GM23338 (cell line): ENCODE measurements around the gene KCNJ11. TPM values are rescaled to one million over a fixed set of nuclear protein-coding genes. Genes with fewer than 3 reads are reported as not detected.

Experiments
- ATAC-seq: fragments of 200-7000 bp; cut with Tn5 transposase; 3 replicates; pipeline ENCODE4 v1.9.1; 2020
- DNase-seq: peaks from one replicate; pipeline ENCODE4 v3.0.0-alpha.2; 2015; ENCODE audit warnings: low spot score
- H2AFZ ChIP-seq: fragments of 200-600 bp; sonication (generic); 2 replicates; pipeline ENCODE4 v1.8.0; 2016; ENCODE audit warnings: antibody characterized with exemption, mild to moderate bottlenecking, moderate library complexity
- H3F3A ChIP-seq: fragments of 200-600 bp; sonication (generic); replicated peaks from 2 replicates; pipeline ENCODE4 v1.8.0; 2017; ENCODE audit warnings: antibody characterized with exemption, mixed run types, low read depth
- H3K27ac ChIP-seq: fragments of 200-600 bp; sonication (generic); 2 replicates; pipeline ENCODE4 v1.6.1; 2016; ENCODE audit warnings: low read depth
- H3K27me3 ChIP-seq: fragments of 200-600 bp; sonication (generic); 2 replicates; pipeline ENCODE4 v1.8.0; 2016; ENCODE audit warnings: mild to moderate bottlenecking, mixed run types, moderate library complexity; ENCODE audit not compliant: insufficient read depth
- H3K36me3 ChIP-seq: fragments of 200-600 bp; sonication (generic); 2 replicates; pipeline ENCODE4 v1.8.0; 2016; ENCODE audit warnings: mild to moderate bottlenecking; ENCODE audit not compliant: insufficient read depth
- H3K4me1 ChIP-seq: fragments of 200-600 bp; sonication (generic); 2 replicates; pipeline ENCODE4 v1.8.0; 2016; ENCODE audit warnings: mild to moderate bottlenecking, moderate library complexity; ENCODE audit not compliant: insufficient read depth
- H3K4me2 ChIP-seq: fragments of 200-600 bp; sonication (generic); 2 replicates; pipeline ENCODE4 v1.7.1; 2017; ENCODE audit warnings: mixed run types
- H3K4me3 ChIP-seq: fragments of 200-600 bp; sonication (generic); 2 replicates; pipeline ENCODE4 v1.6.1; 2016; ENCODE audit warnings: mixed run types
- H3K79me2 ChIP-seq: fragments of 200-600 bp; sonication (generic); replicated peaks from 2 replicates; pipeline ENCODE4 v1.8.0; 2017; ENCODE audit warnings: mild to moderate bottlenecking; ENCODE audit not compliant: insufficient read depth
- H3K9me2 ChIP-seq: fragments of 200-600 bp; sonication (generic); 2 replicates; pipeline ENCODE4 v1.8.0; 2017; ENCODE audit not compliant: insufficient read depth
- H4K20me1 ChIP-seq: fragments of 200-600 bp; sonication (generic); replicated peaks from 2 replicates; pipeline ENCODE4 v1.8.0; 2017; ENCODE audit warnings: mild to moderate bottlenecking; ENCODE audit not compliant: insufficient read depth
- H3K27ac Mint-ChIP-seq: 2 replicates; pipeline ENCODE4 v1.8.0; 2020; ENCODE audit warnings: inconsistent platforms, mild to moderate bottlenecking, moderate library complexity, mixed read lengths
- H3K27me3 Mint-ChIP-seq: 3 replicates; pipeline ENCODE4 v1.8.0; 2022; ENCODE audit warnings: low read depth, mild to moderate bottlenecking, moderate library complexity, mixed read lengths, inconsistent platforms; ENCODE audit not compliant: insufficient read depth, poor library complexity
- H3K36me3 Mint-ChIP-seq: 3 replicates; pipeline ENCODE4 v1.8.0; 2021; ENCODE audit warnings: low read depth, mild to moderate bottlenecking, inconsistent platforms, moderate library complexity, mixed read lengths
- H3K4me1 Mint-ChIP-seq: 3 replicates; pipeline ENCODE4 v1.8.0; 2020; ENCODE audit warnings: mild to moderate bottlenecking, inconsistent platforms, mixed read lengths
- H3K4me3 Mint-ChIP-seq: 3 replicates; pipeline ENCODE4 v1.8.0; 2021; ENCODE audit warnings: moderate library complexity, mild to moderate bottlenecking, inconsistent platforms, mixed read lengths
- H3K9me3 Mint-ChIP-seq: 3 replicates; pipeline ENCODE4 v1.8.0; 2020; ENCODE audit warnings: moderate library complexity, mild to moderate bottlenecking, inconsistent platforms, mixed read lengths
- CTCF ChIP-seq, 2 experiments: fragments of 200-600 bp in 1 of 2; sonication (generic) in 1 of 2; conservative IDR thresholded peaks; 2 replicates each; pipeline versions ENCODE4 v1.5.1 to v1.6.1; 2016 to 2017; ENCODE audit warnings: antibody characterized with exemption in 2 of 2, low read depth in 2 of 2, mild to moderate bottlenecking in 2 of 2, moderate library complexity in 1 of 2
- ETS1 ChIP-seq: IDR thresholded peaks from 2 replicates; pipeline ENCODE4 v1.6.1; 2016; ENCODE audit warnings: antibody characterized with exemption
- EZH2 ChIP-seq: fragments of 200-600 bp; sonication (generic); IDR thresholded peaks from one replicate; pipeline ENCODE4 v1.8.0; 2017; ENCODE audit warnings: antibody characterized with exemption, mild to moderate bottlenecking, low read depth; ENCODE audit not compliant: unreplicated experiment
- JUNB ChIP-seq: IDR thresholded peaks from one replicate; pipeline ENCODE4 v1.6.1; 2016; ENCODE audit warnings: antibody characterized with exemption; ENCODE audit not compliant: unreplicated experiment
- NANOG ChIP-seq: IDR thresholded peaks from 2 replicates; pipeline ENCODE4 v1.6.1; 2016; ENCODE audit warnings: antibody characterized with exemption, borderline replicate concordance
- POLR2AphosphoS5 ChIP-seq: IDR thresholded peaks from 2 replicates; pipeline ENCODE4 v1.6.1; 2016; ENCODE audit warnings: antibody characterized with exemption, low read depth
- REST ChIP-seq: IDR thresholded peaks from one replicate; pipeline ENCODE4 v1.6.1; 2018; ENCODE audit warnings: antibody characterized with exemption; ENCODE audit not compliant: unreplicated experiment
- STAT1 ChIP-seq: IDR thresholded peaks from one replicate; pipeline ENCODE4 v1.6.1; 2016; ENCODE audit warnings: antibody characterized with exemption; ENCODE audit not compliant: unreplicated experiment
- ZNF462 ChIP-seq: fragments of 250-450 bp; sonication (Bioruptor Pico); IDR thresholded peaks from 2 replicates; pipeline ENCODE4 v1.5.0; 2020; ENCODE audit warnings: mild to moderate bottlenecking, moderate library complexity
- polyA plus RNA-seq: library from polyadenylated mRNA; unstranded; fragments of >200 nt; fragmentation: Nextera tagmentation; extraction: Ambion mirVana; gene quantifications from 2 replicates; pipeline ENCODE4 v1.2.1, GENCODE V29; 2016
- total RNA-seq: library from RNA; depleted of rRNA; stranded (reverse); fragments of >200 nt; shearing (Covaris generic); gene quantifications from 2 replicates; pipeline ENCODE4 v1.2.3, GENCODE V29; 2014

KCNJ11 gene
- total and polyA plus RNA-seq, 2 experiments from 2014 or later, result 0.89 to 7.9 TPM

GRCh38 chr11:17414992-17415391, 26.5 kb upstream of the KCNJ11 start:
- Histone ChIP-seq H3K27me3 (no peaks in the 10 kb centered on the region), H3K4me3 (no peak overlapping the region), H3K4me2 (no peak overlapping the region), H3K79me2 (no peaks in the 10 kb centered on the region), H3K27ac (no peak overlapping the region), H3F3A (no peaks in the 10 kb centered on the region), H3K9me2 (no peaks in the 10 kb centered on the region), H3K4me1 (peaks cover 5% of the 10 kb centered on the region; the same call in 1 of the 2 replicates), H3K36me3 (no peaks in the 10 kb centered on the region), H2AFZ (no peak overlapping the region), H4K20me1 (no peaks in the 10 kb centered on the region)
- no peaks in the 10 kb centered on the region for H3K9me3 Mint-ChIP-seq
- H3K4me1 Mint-ChIP-seq, result peaks cover 19% of the 10 kb centered on the region
- ATAC-seq (no peak), DNase-seq (no peak)
- H3K27me3 Mint-ChIP-seq, result peaks cover 14% of the 10 kb centered on the region
- no peak overlapping the region for H3K27ac Mint-ChIP-seq
- TF ChIP-seq POLR2AphosphoS5 (no peak), REST (no peak), CTCF (conservative IDR thresholded peaks at IDR 0.05; ENCODE audit: low read depth in 2 of 2) (no peak), EZH2 (no peak), ZNF462 (CRISPR knock-in tag) (no peak), JUNB (no peak), NANOG (no peak), ETS1 (no peak), STAT1 (no peak)
- H3K36me3 Mint-ChIP-seq, result no peaks in the 10 kb centered on the region
- no peak overlapping the region for H3K4me3 Mint-ChIP-seq
